HepG2 (cell line): Measurements from ENCODE around the gene VMO1. TPM values are rescaled to one million over a fixed set of nuclear protein-coding genes. Genes with fewer than 3 reads are reported as not detected.

Experiments used
- CC2D1A ChIP-seq: sonication (generic); formaldehyde crosslinking; IDR thresholded peaks from 2 replicates; pipeline ENCODE4 v1.8.1; 2023; ENCODE audit warnings: mild to moderate bottlenecking, missing genetic modification reagents
- HNRNPLL ChIP-seq: fragments of 200-400 bp; formaldehyde crosslinking; IDR thresholded peaks from 2 replicates; pipeline ENCODE4 v1.6.1; 2017; ENCODE audit warnings: mild to moderate bottlenecking, low read depth, low read length; ENCODE audit not compliant: poor library complexity, severe bottlenecking
- IKZF1 ChIP-seq: fragments of 450-650 bp; IDR thresholded peaks from 2 replicates; pipeline ENCODE4 v1.7.1; 2016
- JDP2 ChIP-seq: sonication (generic); formaldehyde crosslinking; IDR thresholded peaks from 2 replicates; pipeline ENCODE4 v1.8.1; 2022; ENCODE audit warnings: missing genetic modification reagents, borderline replicate concordance
- KDM6A ChIP-seq: IDR thresholded peaks from 2 replicates; pipeline ENCODE4 v1.6.1; 2016; ENCODE audit warnings: low read depth
- KLF6 ChIP-seq: IDR thresholded peaks from 2 replicates; pipeline ENCODE4 v1.8.0; 2016; ENCODE audit warnings: missing biosample characterization, missing genetic modification reagents
- MLXIP ChIP-seq: sonication (generic); formaldehyde crosslinking; IDR thresholded peaks from 2 replicates; pipeline ENCODE4 v1.9.0; 2021; ENCODE audit warnings: missing genetic modification reagents, borderline replicate concordance
- PBX2 ChIP-seq: IDR thresholded peaks from 2 replicates; pipeline ENCODE4 v1.6.1; 2016; ENCODE audit warnings: control low read depth
- RNF219 ChIP-seq: sonication (generic); formaldehyde crosslinking; IDR thresholded peaks from 2 replicates; pipeline ENCODE4 v1.5.0; 2020; ENCODE audit warnings: mild to moderate bottlenecking, missing genetic modification reagents
- SRSF9 ChIP-seq: fragments of 200-400 bp; formaldehyde crosslinking; IDR thresholded peaks from 2 replicates; pipeline ENCODE4 v1.6.1; 2018; ENCODE audit warnings: borderline replicate concordance, mild to moderate bottlenecking, low read depth, low read length; ENCODE audit not compliant: insufficient read depth, poor library complexity, severe bottlenecking
- SUZ12 ChIP-seq: fragments of 150-350 bp; IDR thresholded peaks from 2 replicates; pipeline ENCODE4 v1.6.1; 2014; ENCODE audit warnings: low read depth, low read length
- TEF ChIP-seq: sonication (generic); formaldehyde crosslinking; IDR thresholded peaks from 2 replicates; pipeline ENCODE4 v1.5.0; 2020; ENCODE audit warnings: missing genetic modification reagents
- ZKSCAN1 ChIP-seq: fragments of 150-350 bp; IDR thresholded peaks from 2 replicates; pipeline ENCODE4 v1.6.1; 2014; ENCODE audit warnings: low read length
- ZNF260 ChIP-seq: sonication (generic); formaldehyde crosslinking; IDR thresholded peaks from 2 replicates; pipeline ENCODE4 v1.4.0; 2020; ENCODE audit warnings: missing genetic modification reagents, low read depth, mild to moderate bottlenecking, borderline replicate concordance
- ZNF282 ChIP-seq: fragments of 450-650 bp; IDR thresholded peaks from 2 replicates; pipeline ENCODE4 v1.6.1; 2018; ENCODE audit not compliant: partially characterized antibody
- ZNF337 ChIP-seq: sonication (generic); formaldehyde crosslinking; IDR thresholded peaks from 2 replicates; pipeline ENCODE4 v1.5.1; 2020; ENCODE audit warnings: missing genetic modification reagents, low read depth, mild to moderate bottlenecking, borderline replicate concordance
- ZNF484 ChIP-seq: sonication (generic); formaldehyde crosslinking; IDR thresholded peaks from 2 replicates; pipeline ENCODE4 v1.5.1; 2020; ENCODE audit warnings: mild to moderate bottlenecking, low read depth, missing genetic modification reagents, borderline replicate concordance
- ZNF546 ChIP-seq: sonication (generic); formaldehyde crosslinking; conservative IDR thresholded peaks from 2 replicates; pipeline ENCODE4 v1.8.1; 2023; ENCODE audit warnings: mild to moderate bottlenecking, missing genetic modification reagents
- ZNF580 ChIP-seq: IDR thresholded peaks from 2 replicates; pipeline ENCODE4 v1.6.1; 2016; ENCODE audit warnings: low read depth, borderline replicate concordance
- ZNF75D ChIP-seq: sonication (generic); formaldehyde crosslinking; IDR thresholded peaks from 2 replicates; pipeline ENCODE4 v1.8.1; 2023; ENCODE audit warnings: missing genetic modification reagents, mild to moderate bottlenecking, borderline replicate concordance
- ZNF776 ChIP-seq: sonication (generic); formaldehyde crosslinking; IDR thresholded peaks from 2 replicates; pipeline ENCODE4 v1.4.0; 2020; ENCODE audit warnings: mild to moderate bottlenecking, missing genetic modification reagents
- ZNF891 ChIP-seq: sonication (generic); formaldehyde crosslinking; IDR thresholded peaks from 2 replicates; pipeline ENCODE4 v1.5.0; 2020; ENCODE audit warnings: mild to moderate bottlenecking, missing genetic modification reagents
- ZSCAN21 ChIP-seq: sonication (generic); formaldehyde crosslinking; IDR thresholded peaks from 2 replicates; pipeline ENCODE4 v1.8.0; 2022; ENCODE audit warnings: mild to moderate bottlenecking, missing genetic modification reagents, moderate library complexity, borderline replicate concordance
- polyA plus RNA-seq, 8 experiments: library from polyadenylated mRNA; depleted of rRNA in 3 of 8; stranded (reverse) in 7 of 8; unstranded in 1 of 8; fragments of >200 nt; fragmentation: Illumina TruSeq in 4 of 8; extraction: Trizol in 4 of 8; gene quantifications; 2 replicates each; pipeline versions ENCODE4 v1.2.1 to v1.2.3, GENCODE V29; 2011 to 2016; ENCODE audit warnings: low read depth in 4 of 8, missing spikeins in 1 of 8, mixed read lengths in 1 of 8; ENCODE audit not compliant: insufficient read depth in 1 of 8
- total RNA-seq, 5 experiments: library from RNA; depleted of rRNA; stranded (reverse); fragments of >200 nt; fragmentation: Illumina TruSeq; extraction: Trizol; gene quantifications; 2 replicates each; pipeline ENCODE4 v1.2.3, GENCODE V29; 2016; ENCODE audit warnings: low read depth in 1 of 5

The VMO1 gene
- total and polyA plus RNA-seq, 2 of the 13 experiments (the other 11 are each of a cell fraction or from before 2014, with no cell fraction given): not detected

- TF ChIP-seq RNF219 (CRISPR knock-in tag) (no peak), ZNF75D (CRISPR knock-in tag) (no peak), KLF6 (peak; percentile 40; the same call in 1 of the 2 replicates), MLXIP (no peak), IKZF1 (no peak), CC2D1A (no peak), ZNF337 (CRISPR knock-in tag) (no peak; the same call in 1 of the 2 replicates), ZNF260 (CRISPR knock-in tag) (no peak), KDM6A (CRISPR knock-in tag) (peak; percentile 80), ZNF891 (CRISPR knock-in tag) (peak; percentile 54; the same call in 1 of the 2 replicates), ZSCAN21 (CRISPR knock-in tag) (peak; percentile 87), JDP2 (CRISPR knock-in tag) (no peak), SRSF9 (no peak), ZNF546 (CRISPR knock-in tag) (0 out of 2 replicates have a peak, but pooled peaks have one; percentile 74), ZKSCAN1 (no peak), ZNF484 (no peak; the same call in 1 of the 2 replicates), HNRNPLL (no peak), SUZ12 (no peak), ZNF282 (no peak), PBX2 (0 out of 2 replicates have a peak, but pooled peaks have one; percentile 32), TEF (CRISPR knock-in tag) (no peak), ZNF580 (CRISPR knock-in tag) (peak; percentile 93; the same call in 1 of the 2 replicates), ZNF776 (CRISPR knock-in tag) (0 out of 2 replicates have a peak, but pooled peaks have one; percentile 40)
Measured at GRCh38 chr17:4771519-4772234, 14.5 kb downstream of the VMO1 start, which contains the start of gene TM4SF5 (continued).
